ENCODE measurements around the gene SUCLG2.

DNA sequence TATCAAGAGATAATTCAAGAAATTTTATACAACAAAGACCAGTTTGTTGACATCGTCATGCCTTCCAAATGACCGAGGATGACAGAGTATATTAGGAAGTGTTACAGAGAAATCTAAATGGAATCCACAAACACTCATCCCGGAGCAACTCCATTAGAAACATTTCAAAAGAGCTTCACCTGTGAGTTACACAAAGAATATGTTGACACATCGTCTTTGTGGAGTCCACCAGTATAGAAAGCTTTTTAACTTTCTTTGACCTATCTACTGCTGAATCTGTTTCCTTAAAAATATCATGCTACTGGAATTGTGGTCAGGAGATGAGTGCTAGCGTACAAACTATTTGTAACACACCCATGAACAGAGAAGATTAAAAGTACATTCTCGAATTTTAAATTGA is 130.4 kb downstream of the SUCLG2 start:
- TF ChIP-seq, protein P1, sequence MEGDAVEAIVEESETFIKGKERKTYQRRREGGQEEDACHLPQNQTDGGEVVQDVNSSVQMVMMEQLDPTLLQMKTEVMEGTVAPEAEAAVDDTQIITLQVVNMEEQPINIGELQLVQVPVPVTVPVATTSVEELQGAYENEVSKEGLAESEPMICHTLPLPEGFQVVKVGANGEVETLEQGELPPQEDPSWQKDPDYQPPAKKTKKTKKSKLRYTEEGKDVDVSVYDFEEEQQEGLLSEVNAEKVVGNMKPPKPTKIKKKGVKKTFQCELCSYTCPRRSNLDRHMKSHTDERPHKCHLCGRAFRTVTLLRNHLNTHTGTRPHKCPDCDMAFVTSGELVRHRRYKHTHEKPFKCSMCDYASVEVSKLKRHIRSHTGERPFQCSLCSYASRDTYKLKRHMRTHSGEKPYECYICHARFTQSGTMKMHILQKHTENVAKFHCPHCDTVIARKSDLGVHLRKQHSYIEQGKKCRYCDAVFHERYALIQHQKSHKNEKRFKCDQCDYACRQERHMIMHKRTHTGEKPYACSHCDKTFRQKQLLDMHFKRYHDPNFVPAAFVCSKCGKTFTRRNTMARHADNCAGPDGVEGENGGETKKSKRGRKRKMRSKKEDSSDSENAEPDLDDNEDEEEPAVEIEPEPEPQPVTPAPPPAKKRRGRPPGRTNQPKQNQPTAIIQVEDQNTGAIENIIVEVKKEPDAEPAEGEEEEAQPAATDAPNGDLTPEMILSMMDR (IDR thresholded peaks at IDR 0.05; ENCODE audit: low read length) = no peak
- no peak for TF ChIP-seq EZH2 (optimal IDR thresholded peaks at IDR 0.05; ENCODE audit: low read depth, low read length)
- no peak for TF ChIP-seq EZH2phosphoT487 (IDR thresholded peaks at IDR 0.05; ENCODE audit: low read length)

Data from MM.1S (cell line).